HCT116 (cell line): ENCODE data around the gene C2. TPM values are rescaled to one million over a fixed set of nuclear protein-coding genes. Genes with fewer than 3 reads are reported as not detected.
A peak's percentile ranks its signal among the peaks of the same experiment; 100 is the strongest.

ENCODE experiments used
- ATAC-seq: fragments of 200-7000 bp; cut with Tn5 transposase; 2 replicates; pipeline ENCODE4 v1.9.1; 2020; ENCODE audit warnings: mild to moderate bottlenecking, moderate library complexity
- BruUV-seq: library from RNA; stranded (reverse); fragments of 400-500 nt; replicated peaks from 2 replicates; lab custom pipeline; 2021; lab: Mats Ljungman, UMichigan
- CTCF ChIA-PET: fragments of 300-600 bp; sonication (Branson Sonifier 250); formaldehyde crosslinking; loops from one replicate; lab custom pipeline; 2021; ENCODE audit warnings: antibody characterized with exemption; lab: Charles Lee
- POLR2A ChIA-PET: fragments of 300-600, 350-600 bp; sonication (Branson Sonifier 250); formaldehyde crosslinking; loops from one replicate; lab custom pipeline; 2021; ENCODE audit warnings: antibody characterized with exemption; lab: Charles Lee
- RAD21 ChIA-PET, 2 experiments: fragments of 300-600 bp; sonication (Branson Sonifier 250); formaldehyde crosslinking; loops; one replicate each; lab custom pipeline; 2023; ENCODE audit warnings: low total read pairs in 2 of 2; ENCODE audit not compliant: uncharacterized antibody in 2 of 2, unreplicated experiment in 2 of 2, low non-redundant PET in 1 of 2; lab: Charles Lee
- DNase-seq: peaks from one replicate; pipeline ENCODE4 v3.0.0-alpha.2; 2010; ENCODE audit warnings: low read depth, low spot score
- H2AFZ ChIP-seq: fragments of 200-600 bp; shearing (Covaris generic), sonication (generic); 2 replicates; pipeline ENCODE4 v1.6.1; 2017; ENCODE audit warnings: low read depth, mixed run types, mixed read lengths, antibody characterized with exemption, low read length; ENCODE audit not compliant: poor library complexity, severe bottlenecking
- H3K27ac ChIP-seq: 2 replicates; pipeline ENCODE4 v1.5.1; 2012; ENCODE audit warnings: low read depth, low read length
- H3K27me3 ChIP-seq: fragments of 200-600 bp; sonication (generic); 2 replicates; pipeline ENCODE4 v1.6.1; 2016; ENCODE audit warnings: mixed run types, low read length, mixed read lengths; ENCODE audit not compliant: insufficient read depth
- H3K36me3 ChIP-seq, 2 experiments: fragments of 200-500 bp in 1 of 2; fragments of 200-600 bp in 1 of 2; sonication (Bioruptor generic) in 1 of 2; sonication (generic) in 1 of 2; 2 replicates each; pipeline versions ENCODE4 v1.5.1 to v1.6.1; 2014 to 2016; ENCODE audit warnings: low read length in 2 of 2, inconsistent platforms in 1 of 2, mixed read lengths in 1 of 2, mixed run types in 1 of 2; ENCODE audit not compliant: insufficient read depth in 2 of 2, control insufficient read depth in 1 of 2
- H3K4me1 ChIP-seq, 2 experiments: fragments of 200-600 bp in 1 of 2; sonication (generic) in 1 of 2; 2 replicates each; pipeline versions ENCODE4 v1.5.1 to v1.6.1; 2012 to 2017; ENCODE audit warnings: low read length in 2 of 2, inconsistent platforms in 1 of 2, mild to moderate bottlenecking in 1 of 2, mixed read lengths in 1 of 2, mixed run types in 1 of 2, moderate library complexity in 1 of 2; ENCODE audit not compliant: insufficient read depth in 2 of 2, control insufficient read depth in 1 of 2
- H3K4me2 ChIP-seq: fragments of 200-600 bp; sonication (generic); 2 replicates; pipeline ENCODE4 v1.6.1; 2017; ENCODE audit warnings: mixed run types, low read length, mixed read lengths
- H3K4me3 ChIP-seq, 2 experiments: fragments of 200-600 bp in 1 of 2; sonication (generic) in 1 of 2; replicated peaks in 1 of 2; 2 replicates each; pipeline ENCODE4 v1.5.1; 2011 to 2016; ENCODE audit warnings: low read length in 2 of 2, control low read depth in 1 of 2, low read depth in 1 of 2, mild to moderate bottlenecking in 1 of 2, mixed read lengths in 1 of 2, mixed run types in 1 of 2
- H3K79me2 ChIP-seq: fragments of 200-600 bp; sonication (generic); 2 replicates; pipeline ENCODE4 v1.6.1; 2017; ENCODE audit warnings: mild to moderate bottlenecking, mixed run types, low read length, moderate library complexity, mixed read lengths; ENCODE audit not compliant: insufficient read depth
- H3K9ac ChIP-seq: fragments of 200-600 bp; sonication (generic); 2 replicates; pipeline ENCODE4 v1.6.1; 2016; ENCODE audit warnings: low read length, mixed read lengths
- H3K9me2 ChIP-seq: fragments of 200-600 bp; sonication (generic), shearing (Covaris generic); 2 replicates; pipeline ENCODE4 v1.6.1; 2017; ENCODE audit warnings: mixed run types, mild to moderate bottlenecking, moderate library complexity; ENCODE audit not compliant: insufficient read depth
- H3K9me3 ChIP-seq, 2 experiments: fragments of 200-500 bp in 1 of 2; fragments of 200-600 bp in 1 of 2; sonication (Bioruptor generic) in 1 of 2; sonication (generic) in 1 of 2; 2 replicates each; pipeline ENCODE4 v1.6.1; 2014 to 2017; ENCODE audit warnings: low read length in 2 of 2, mixed read lengths in 2 of 2, inconsistent platforms in 1 of 2, low read depth in 1 of 2, mild to moderate bottlenecking in 1 of 2, mixed run types in 1 of 2, moderate library complexity in 1 of 2; ENCODE audit not compliant: control insufficient read depth in 1 of 2, insufficient read depth in 1 of 2
- H4K20me1 ChIP-seq: fragments of 200-600 bp; sonication (generic), shearing (Covaris generic); 2 replicates; pipeline ENCODE4 v1.6.1; 2017; ENCODE audit warnings: mixed run types, mild to moderate bottlenecking, moderate library complexity; ENCODE audit not compliant: insufficient read depth
- JUND ChIP-seq: IDR thresholded peaks from 2 replicates; pipeline ENCODE4 v1.6.1; 2012
- POLR2AphosphoS5 ChIP-seq: IDR thresholded peaks from 2 replicates; pipeline ENCODE4 v1.6.1; 2011; ENCODE audit warnings: mild to moderate bottlenecking, low read depth, low read length, moderate library complexity
- SP1 ChIP-seq: IDR thresholded peaks from 2 replicates; pipeline ENCODE4 v1.6.1; 2012; ENCODE audit warnings: low read depth
- TCF7L2 ChIP-seq: IDR thresholded peaks from 2 replicates; pipeline ENCODE4 v1.7.0; 2011; ENCODE audit warnings: borderline replicate concordance, inconsistent platforms; ENCODE audit not compliant: insufficient read depth, insufficient read length; ENCODE audit errors: extremely low read depth
- intact Hi-C: fragments of 100-400 bp; cut with micrococcal nuclease; formaldehyde crosslinking; loops from 2 replicates; pipeline ENCODE4 v1.10.0; 2022
- total RNA-seq: library from RNA; stranded (reverse); gene quantifications from one replicate; pipeline ENCODE4 v1.2.1, GENCODE V29; 2021; ENCODE audit not compliant: unreplicated experiment
- TF ChIP-seq, protein P1 (sequence below): IDR thresholded peaks from 2 replicates; pipeline ENCODE4 v1.6.1; 2012

C2 gene
- total RNA-seq, 1 experiment from 2014 or later = 3.1 TPM

DNA sequence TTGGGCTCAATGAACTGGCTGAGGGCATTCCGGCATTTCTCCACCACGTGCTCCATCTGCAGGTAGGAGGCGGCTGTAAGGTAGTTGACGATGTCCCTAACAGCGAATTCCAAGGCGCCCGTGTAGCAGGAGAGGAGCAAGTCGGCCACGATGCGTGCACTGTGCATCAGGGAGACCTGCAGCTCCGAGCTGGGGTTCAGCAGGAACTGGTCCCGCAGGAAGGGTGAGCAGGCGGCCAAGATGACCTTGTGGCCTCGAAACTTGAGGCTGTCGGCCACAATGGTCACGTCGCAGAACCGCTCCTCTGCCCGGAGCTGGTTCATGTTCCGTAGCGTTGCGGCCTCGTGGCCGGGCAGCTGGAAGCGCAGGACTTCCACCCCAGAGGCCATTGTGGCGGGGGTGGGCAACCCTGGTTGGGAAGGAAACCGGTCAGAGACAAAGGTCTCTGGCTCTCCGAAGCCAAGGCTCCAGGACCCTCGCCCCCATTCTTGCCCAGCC lies 26.6 kb upstream of the C2 start:
- H3K9ac ChIP-seq = peak overlapping the region; percentile 63
- no peak for DNase-seq
- CTCF ChIA-PET = interaction anchor here (2.2 kb wide), 1 partner anchor 51 kb away, joined by 9 read pairs; no protein-coding TSS in a partner anchor
- H3K4me3 ChIP-seq = peak overlapping the region; percentile 56 to 63
- POLR2A ChIA-PET = interaction anchor here (0.6 kb wide), 1 partner anchor 262 kb away, joined by 4 read pairs; no protein-coding TSS in a partner anchor
- H3K27me3 ChIP-seq = no peaks in the 10 kb centered on the region
- RAD21 ChIA-PET = no interaction called here
- H3K27ac ChIP-seq = peak overlapping the region; percentile 64
- H3K9me2 ChIP-seq = no peaks in the 10 kb centered on the region
- peaks cover 18% of the 10 kb centered on the region; the same call in 1 of the 2 replicates for H3K79me2 ChIP-seq
- BruUV-seq = no TSS peak
- TF ChIP-seq JUND (no peak), POLR2AphosphoS5 (peak; percentile 20)
- TF ChIP-seq, protein P1, sequence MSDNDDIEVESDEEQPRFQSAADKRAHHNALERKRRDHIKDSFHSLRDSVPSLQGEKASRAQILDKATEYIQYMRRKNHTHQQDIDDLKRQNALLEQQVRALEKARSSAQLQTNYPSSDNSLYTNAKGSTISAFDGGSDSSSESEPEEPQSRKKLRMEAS = peak; percentile 20
- TF ChIP-seq, all 23 proteins: peak for 2
- Histone ChIP-seq H4K20me1 (no peaks in the 10 kb centered on the region), H2AFZ (no peak overlapping the region), H3K4me2 (peak overlapping the region; percentile 92), H3K36me3 (peaks cover 0 to 1% of the 10 kb centered on the region in 2 experiments; a peak in 1 of 4 replicates), H3K9me3 (no peaks in the 10 kb centered on the region), H3K4me1 (peaks cover 12 to 34% of the 10 kb centered on the region in 2 experiments)
- ATAC-seq = no peak
- intact Hi-C loops = no loop called here

DNA sequence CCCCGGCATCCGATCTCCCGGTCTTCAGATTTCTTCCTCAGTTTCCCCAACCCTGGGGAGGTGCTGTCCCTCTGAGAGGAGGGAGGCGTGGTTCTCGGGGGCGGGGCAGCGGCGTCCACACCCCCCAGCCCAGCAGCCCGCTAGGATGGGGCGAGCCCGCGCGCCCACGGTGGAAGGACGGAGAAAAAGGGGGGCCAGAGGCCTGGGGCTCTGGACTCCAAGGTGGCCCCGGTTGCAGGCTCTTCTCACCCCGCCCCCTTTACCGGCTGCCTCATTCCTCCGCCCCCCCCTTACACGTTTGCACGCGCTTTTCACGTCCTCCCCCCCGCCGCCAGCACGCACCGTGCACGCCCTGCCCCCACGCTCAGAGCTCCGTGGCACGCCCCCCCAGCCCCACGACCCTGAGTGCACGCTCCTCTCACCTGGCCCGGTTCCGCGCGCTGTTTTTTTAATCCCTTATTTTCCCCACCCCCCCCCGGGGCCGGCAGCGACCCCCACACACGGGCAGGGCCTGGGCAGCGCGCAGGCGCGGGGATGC lies 26.0 kb upstream of the C2 start:
- ATAC-seq (peak; percentile 28), DNase-seq (no peak)
- H3K79me2 ChIP-seq = peaks cover 17% of the 10 kb centered on the region; the same call in 1 of the 2 replicates
- H3K27ac ChIP-seq = peak overlapping the region; percentile 64
- H3K9me2 ChIP-seq = no peaks in the 10 kb centered on the region
- peak overlapping the region; percentile 92 for H3K4me2 ChIP-seq
- intact Hi-C loops = no loop called here
- peak overlapping the region; percentile 56 to 63 for H3K4me3 ChIP-seq
- peaks cover 10 to 32% of the 10 kb centered on the region in 2 experiments for H3K4me1 ChIP-seq
- TSS peak; percentile 59 for BruUV-seq
- H3K9ac ChIP-seq = peak overlapping the region; percentile 63
- RAD21 ChIA-PET = interaction anchor here in 1 of 2 experiments (1.1 kb wide), 1 partner anchor 51 kb away, joined by 3 read pairs; no protein-coding TSS in a partner anchor
- no peaks in the 10 kb centered on the region for H3K27me3 ChIP-seq
- no peak overlapping the region for H2AFZ ChIP-seq
- no peaks in the 10 kb centered on the region for H4K20me1 ChIP-seq
- no peaks in the 10 kb centered on the region for H3K9me3 ChIP-seq
- TF ChIP-seq TCF7L2 (no peak), SP1 (peak; percentile 1; the same call in 1 of the 2 replicates)
- TF ChIP-seq, protein P1 = peak; percentile 43; the same call in 1 of the 2 replicates
- POLR2A ChIA-PET = interaction anchor here (0.6 kb wide), 1 partner anchor 262 kb away, joined by 4 read pairs; no protein-coding TSS in a partner anchor
- CTCF ChIA-PET = interaction anchor here (2.2 kb wide), 1 partner anchor 51 kb away, joined by 9 read pairs; no protein-coding TSS in a partner anchor
- H3K36me3 ChIP-seq = no peaks in the 10 kb centered on the region
